WTC11 (cell line): ENCODE results near the gene WWP2.
"Not testable (repeated sequence)": the region's sequence is repeated elsewhere in the genome, so short reads cannot be mapped to it uniquely, and the experiment has no call there.

Experiments used
- AR ChIP-seq: fragments of 250-450 bp; sonication (Bioruptor Pico); IDR thresholded peaks from 2 replicates; pipeline ENCODE4 v1.9.0; 2021; ENCODE audit warnings: mild to moderate bottlenecking
- NFYB ChIP-seq: sonication (generic); formaldehyde crosslinking; conservative IDR thresholded peaks from 2 replicates; pipeline ENCODE4 v1.8.0; 2022; ENCODE audit warnings: low read depth, missing genetic modification reagents
- NR2C2 ChIP-seq: sonication (generic); formaldehyde crosslinking; IDR thresholded peaks from 2 replicates; pipeline ENCODE4 v1.8.0; 2022; ENCODE audit warnings: mild to moderate bottlenecking, missing genetic modification reagents
- TCF7 ChIP-seq: sonication (generic); formaldehyde crosslinking; IDR thresholded peaks from 2 replicates; pipeline ENCODE4 v1.8.0; 2022; ENCODE audit warnings: mild to moderate bottlenecking, low read depth, missing genetic modification reagents, moderate library complexity
- USF2 ChIP-seq: sonication (generic); formaldehyde crosslinking; IDR thresholded peaks from 2 replicates; pipeline ENCODE4 v1.8.1; 2023; ENCODE audit warnings: mild to moderate bottlenecking, missing genetic modification reagents, moderate library complexity

GRCh38 chr16:69964960-69965660 lies 203.0 kb downstream of the WWP2 start:
- TF ChIP-seq TCF7 (CRISPR knock-in tag); AR; NFYB (CRISPR knock-in tag); USF2 (CRISPR knock-in tag); NR2C2 (CRISPR knock-in tag): not testable (repeated sequence)
